SK-N-SH treated with all-trans-retinoic acid at 6 μM for 48 hours (cell line): ENCODE measurements around the gene FHIT.

ENCODE experiments used
- ATAC-seq: fragments of 200-7000 bp; cut with Tn5 transposase; 3 replicates; pipeline ENCODE4 v1.9.1; 2020; ENCODE audit warnings: mild to moderate bottlenecking, moderate library complexity
- ARNTL ChIP-seq: fragments of 450-650 bp; formaldehyde crosslinking; IDR thresholded peaks from 2 replicates; pipeline ENCODE4 v1.5.0; 2020; ENCODE audit warnings: low read depth, mild to moderate bottlenecking, moderate library complexity, borderline replicate concordance
- BACH2 ChIP-seq: fragments of 250-450 bp; sonication (Bioruptor Pico); IDR thresholded peaks from 2 replicates; pipeline ENCODE4 v1.9.0; 2021; ENCODE audit warnings: mild to moderate bottlenecking, borderline replicate concordance
- CREB5 ChIP-seq: fragments of 250-450 bp; sonication (Bioruptor Pico); IDR thresholded peaks from 2 replicates; pipeline ENCODE4 v1.5.1; 2020; ENCODE audit warnings: low read depth, mild to moderate bottlenecking, moderate library complexity
- CSDC2 ChIP-seq: fragments of 250-450 bp; sonication (Bioruptor Pico); IDR thresholded peaks from 2 replicates; pipeline ENCODE4 v1.5.0; 2020; ENCODE audit warnings: mild to moderate bottlenecking, moderate library complexity
- CSRNP3 ChIP-seq: fragments of 250-450 bp; sonication (Bioruptor Pico); IDR thresholded peaks from 2 replicates; pipeline ENCODE4 v1.5.1; 2021; ENCODE audit warnings: mild to moderate bottlenecking, moderate library complexity
- ESRRG ChIP-seq: fragments of 250-450 bp; sonication (Bioruptor Pico); IDR thresholded peaks from 2 replicates; pipeline ENCODE4 v1.6.1; 2021; ENCODE audit warnings: mild to moderate bottlenecking
- GLIS3 ChIP-seq: fragments of 250-450 bp; sonication (Bioruptor Pico); IDR thresholded peaks from 2 replicates; pipeline ENCODE4 v1.5.0; 2020; ENCODE audit warnings: mild to moderate bottlenecking, moderate library complexity
- ISL1 ChIP-seq: fragments of 250-450 bp; sonication (Bioruptor Pico); IDR thresholded peaks from 2 replicates; pipeline ENCODE4 v2.1.2; 2022; ENCODE audit warnings: mild to moderate bottlenecking, moderate library complexity
- OSR1 ChIP-seq: fragments of 250-450 bp; sonication (Bioruptor Pico); IDR thresholded peaks from 2 replicates; pipeline ENCODE4 v1.8.0; 2022; ENCODE audit warnings: moderate library complexity, mild to moderate bottlenecking, inconsistent platforms
- PATZ1 ChIP-seq: fragments of 250-450 bp; sonication (Bioruptor Pico); IDR thresholded peaks from 2 replicates; pipeline ENCODE4 v1.8.0; 2020; ENCODE audit warnings: mild to moderate bottlenecking, moderate library complexity, borderline replicate concordance
- PPARA ChIP-seq: fragments of 250-450 bp; sonication (Bioruptor Pico); IDR thresholded peaks from 2 replicates; pipeline ENCODE4 v1.5.0; 2020; ENCODE audit warnings: mild to moderate bottlenecking, borderline replicate concordance
- RARB ChIP-seq: fragments of 250-450 bp; sonication (Bioruptor Pico); IDR thresholded peaks from 2 replicates; pipeline ENCODE4 v1.8.0; 2021; ENCODE audit warnings: mild to moderate bottlenecking, moderate library complexity
- SNAI2 ChIP-seq: fragments of 250-450 bp; sonication (Bioruptor Pico); IDR thresholded peaks from 2 replicates; pipeline ENCODE4 v1.5.0; 2020; ENCODE audit warnings: mild to moderate bottlenecking, moderate library complexity
- TCF4 ChIP-seq: fragments of 250-450 bp; sonication (Bioruptor Pico); IDR thresholded peaks from 2 replicates; pipeline ENCODE4 v1.8.0; 2021; ENCODE audit warnings: mild to moderate bottlenecking, moderate library complexity, borderline replicate concordance
- ZFP3 ChIP-seq: fragments of 250-450 bp; sonication (Bioruptor Pico); IDR thresholded peaks from 2 replicates; pipeline ENCODE4 v1.5.0; 2020; ENCODE audit warnings: mild to moderate bottlenecking, moderate library complexity
- ZFP30 ChIP-seq: fragments of 450-650 bp; formaldehyde crosslinking; IDR thresholded peaks from 2 replicates; pipeline ENCODE4 v1.5.0; 2022; ENCODE audit warnings: mild to moderate bottlenecking, moderate library complexity
- ZNF565 ChIP-seq: fragments of 450-650 bp; formaldehyde crosslinking; conservative IDR thresholded peaks from 2 replicates; pipeline ENCODE4 v1.5.0; 2020; ENCODE audit warnings: low read depth, mild to moderate bottlenecking, moderate library complexity
- ZNF70 ChIP-seq: fragments of 450-650 bp; formaldehyde crosslinking; IDR thresholded peaks from 2 replicates; pipeline ENCODE4 v1.5.0; 2020; ENCODE audit warnings: mild to moderate bottlenecking, moderate library complexity
- TF ChIP-seq, protein P1 (sequence below): fragments of 250-450 bp; sonication (Bioruptor Pico); IDR thresholded peaks from 2 replicates; pipeline ENCODE4 v1.8.0; 2021; ENCODE audit warnings: low read depth, mild to moderate bottlenecking, moderate library complexity, borderline replicate concordance
- TF ChIP-seq, protein P2 (sequence below): fragments of 250-450 bp; sonication (Bioruptor Pico); IDR thresholded peaks from 2 replicates; pipeline ENCODE4 v1.5.0; 2020; ENCODE audit warnings: mild to moderate bottlenecking, moderate library complexity

The FHIT gene

GRCh38 chr3:61184956-61185355 is 66.3 kb downstream of the FHIT start:
- TF ChIP-seq CSDC2 (CRISPR knock-in tag) (no peak), PPARA (CRISPR knock-in tag) (no peak), PATZ1 (CRISPR knock-in tag) (no peak), ZFP3 (CRISPR knock-in tag) (no peak), ZNF565 (CRISPR knock-in tag) (no peak), OSR1 (CRISPR knock-in tag) (no peak), ESRRG (CRISPR knock-in tag) (no peak), SNAI2 (CRISPR knock-in tag) (no peak), TCF4 (CRISPR knock-in tag) (no peak)
- TF ChIP-seq, protein P1, sequence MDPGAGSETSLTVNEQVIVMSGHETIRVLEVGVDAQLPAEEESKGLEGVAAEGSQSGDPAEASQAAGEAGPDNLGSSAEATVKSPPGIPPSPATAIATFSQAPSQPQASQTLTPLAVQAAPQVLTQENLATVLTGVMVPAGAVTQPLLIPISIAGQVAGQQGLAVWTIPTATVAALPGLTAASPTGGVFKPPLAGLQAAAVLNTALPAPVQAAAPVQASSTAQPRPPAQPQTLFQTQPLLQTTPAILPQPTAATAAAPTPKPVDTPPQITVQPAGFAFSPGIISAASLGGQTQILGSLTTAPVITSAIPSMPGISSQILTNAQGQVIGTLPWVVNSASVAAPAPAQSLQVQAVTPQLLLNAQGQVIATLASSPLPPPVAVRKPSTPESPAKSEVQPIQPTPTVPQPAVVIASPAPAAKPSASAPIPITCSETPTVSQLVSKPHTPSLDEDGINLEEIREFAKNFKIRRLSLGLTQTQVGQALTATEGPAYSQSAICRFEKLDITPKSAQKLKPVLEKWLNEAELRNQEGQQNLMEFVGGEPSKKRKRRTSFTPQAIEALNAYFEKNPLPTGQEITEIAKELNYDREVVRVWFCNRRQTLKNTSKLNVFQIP = no peak
- no peak for ATAC-seq

DNA sequence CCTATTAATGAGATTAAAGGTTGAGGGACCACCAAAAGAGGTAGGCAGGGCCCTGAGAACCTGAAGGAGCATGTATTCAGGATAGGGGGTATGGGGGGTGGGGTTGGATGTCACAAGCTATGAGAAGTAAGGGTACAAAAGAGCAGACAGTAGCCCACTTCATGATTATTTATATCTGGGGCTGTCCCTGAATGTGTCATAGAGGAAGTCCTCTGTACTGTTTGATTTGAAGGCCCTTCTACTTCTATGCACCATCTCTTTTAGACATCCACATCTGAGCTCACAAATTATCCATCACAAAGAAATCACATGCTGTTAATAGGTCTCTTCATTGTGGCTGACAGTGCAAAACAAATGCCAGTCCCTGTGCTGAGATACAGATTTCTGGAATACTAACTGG is 68.6 kb downstream of the FHIT start:
- TF ChIP-seq ISL1 (CRISPR knock-in tag) (no peak), ZFP3 (CRISPR knock-in tag) (no peak), ARNTL (CRISPR knock-in tag) (no peak), PATZ1 (CRISPR knock-in tag) (no peak), ESRRG (CRISPR knock-in tag) (no peak), ZFP30 (CRISPR knock-in tag) (no peak), ZNF565 (CRISPR knock-in tag) (no peak), RARB (CRISPR knock-in tag) (no peak), BACH2 (CRISPR knock-in tag) (no peak), ZNF70 (no peak), GLIS3 (CRISPR knock-in tag) (no peak), PPARA (CRISPR knock-in tag) (no peak), OSR1 (CRISPR knock-in tag) (no peak), SNAI2 (CRISPR knock-in tag) (no peak), CREB5 (CRISPR knock-in tag) (no peak), TCF4 (CRISPR knock-in tag) (no peak), CSDC2 (CRISPR knock-in tag) (no peak), CSRNP3 (no peak)
- TF ChIP-seq, protein P1 = no peak
- TF ChIP-seq, protein P2, sequence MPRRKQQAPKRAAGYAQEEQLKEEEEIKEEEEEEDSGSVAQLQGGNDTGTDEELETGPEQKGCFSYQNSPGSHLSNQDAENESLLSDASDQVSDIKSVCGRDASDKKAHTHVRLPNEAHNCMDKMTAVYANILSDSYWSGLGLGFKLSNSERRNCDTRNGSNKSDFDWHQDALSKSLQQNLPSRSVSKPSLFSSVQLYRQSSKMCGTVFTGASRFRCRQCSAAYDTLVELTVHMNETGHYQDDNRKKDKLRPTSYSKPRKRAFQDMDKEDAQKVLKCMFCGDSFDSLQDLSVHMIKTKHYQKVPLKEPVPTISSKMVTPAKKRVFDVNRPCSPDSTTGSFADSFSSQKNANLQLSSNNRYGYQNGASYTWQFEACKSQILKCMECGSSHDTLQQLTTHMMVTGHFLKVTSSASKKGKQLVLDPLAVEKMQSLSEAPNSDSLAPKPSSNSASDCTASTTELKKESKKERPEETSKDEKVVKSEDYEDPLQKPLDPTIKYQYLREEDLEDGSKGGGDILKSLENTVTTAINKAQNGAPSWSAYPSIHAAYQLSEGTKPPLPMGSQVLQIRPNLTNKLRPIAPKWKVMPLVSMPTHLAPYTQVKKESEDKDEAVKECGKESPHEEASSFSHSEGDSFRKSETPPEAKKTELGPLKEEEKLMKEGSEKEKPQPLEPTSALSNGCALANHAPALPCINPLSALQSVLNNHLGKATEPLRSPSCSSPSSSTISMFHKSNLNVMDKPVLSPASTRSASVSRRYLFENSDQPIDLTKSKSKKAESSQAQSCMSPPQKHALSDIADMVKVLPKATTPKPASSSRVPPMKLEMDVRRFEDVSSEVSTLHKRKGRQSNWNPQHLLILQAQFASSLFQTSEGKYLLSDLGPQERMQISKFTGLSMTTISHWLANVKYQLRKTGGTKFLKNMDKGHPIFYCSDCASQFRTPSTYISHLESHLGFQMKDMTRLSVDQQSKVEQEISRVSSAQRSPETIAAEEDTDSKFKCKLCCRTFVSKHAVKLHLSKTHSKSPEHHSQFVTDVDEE (CRISPR knock-in tag) = no peak
- ATAC-seq = no peak
